WTC11 (cell line): ENCODE measurements around the gene ENTR1. TPM values are rescaled to one million over a fixed set of nuclear protein-coding genes. Genes with fewer than 3 reads are reported as not detected.

ENCODE experiments used
- ATAC-seq: fragments of 200-7000 bp; cut with Tn5 transposase; 2 replicates; pipeline ENCODE4 v1.10.0; 2021; ENCODE audit warnings: mild to moderate bottlenecking, moderate library complexity
- CTCF ChIA-PET: fragments of 300-600 bp; sonication (Branson Sonifier 250); formaldehyde crosslinking; loops from one replicate; lab custom pipeline; 2021; ENCODE audit warnings: antibody characterized with exemption; lab: Charles Lee
- POLR2A ChIA-PET: fragments of 350-600 bp; sonication (Branson Sonifier 250); formaldehyde crosslinking; loops from one replicate; lab custom pipeline; 2021; ENCODE audit warnings: antibody characterized with exemption; lab: Charles Lee
- DNase-seq: peaks from one replicate; pipeline ENCODE4 v3.0.0; 2021; ENCODE audit warnings: low spot score
- H3K27ac Mint-ChIP-seq: 2 replicates; pipeline ENCODE4 v1.8.0; 2021; ENCODE audit warnings: mixed read lengths
- H3K27me3 Mint-ChIP-seq: 2 replicates; pipeline ENCODE4 v1.8.0; 2021; ENCODE audit warnings: low read depth, mild to moderate bottlenecking, moderate library complexity, mixed read lengths
- H3K36me3 Mint-ChIP-seq: 2 replicates; pipeline ENCODE4 v1.8.0; 2021; ENCODE audit warnings: mixed read lengths
- H3K4me1 Mint-ChIP-seq: 2 replicates; pipeline ENCODE4 v1.8.0; 2022; ENCODE audit warnings: mixed read lengths
- H3K4me3 Mint-ChIP-seq: 2 replicates; pipeline ENCODE4 v1.8.0; 2021; ENCODE audit warnings: mild to moderate bottlenecking, moderate library complexity, mixed read lengths
- H3K9me3 Mint-ChIP-seq: 2 replicates; pipeline ENCODE4 v1.8.0; 2021; ENCODE audit warnings: mixed read lengths
- FOXP1 ChIP-seq: sonication (generic); formaldehyde crosslinking; IDR thresholded peaks from 2 replicates; pipeline ENCODE4 v1.8.0; 2022; ENCODE audit warnings: missing genetic modification reagents, mild to moderate bottlenecking, moderate library complexity, borderline replicate concordance
- IRF2 ChIP-seq: sonication (generic); formaldehyde crosslinking; IDR thresholded peaks from 2 replicates; pipeline ENCODE4 v1.8.0; 2022; ENCODE audit warnings: low read depth, missing genetic modification reagents, borderline replicate concordance
- NFATC4 ChIP-seq: fragments of 250-450 bp; sonication (Bioruptor Pico); IDR thresholded peaks from 2 replicates; pipeline ENCODE4 v1.9.0; 2021; ENCODE audit warnings: mild to moderate bottlenecking
- NFYB ChIP-seq: sonication (generic); formaldehyde crosslinking; conservative IDR thresholded peaks from 2 replicates; pipeline ENCODE4 v1.8.0; 2022; ENCODE audit warnings: low read depth, missing genetic modification reagents
- SOX15 ChIP-seq: fragments of 250-450 bp; sonication (Bioruptor Pico); IDR thresholded peaks from 2 replicates; pipeline ENCODE4 v1.9.0; 2021; ENCODE audit warnings: mild to moderate bottlenecking
- TEAD4 ChIP-seq: sonication (generic); formaldehyde crosslinking; IDR thresholded peaks from 2 replicates; pipeline ENCODE4 v1.8.0; 2022; ENCODE audit warnings: mild to moderate bottlenecking, missing genetic modification reagents
- TP53 ChIP-seq: sonication (generic); formaldehyde crosslinking; IDR thresholded peaks from 2 replicates; pipeline ENCODE4 v1.8.1; 2023; ENCODE audit warnings: mild to moderate bottlenecking, missing genetic modification reagents
- ZNF232 ChIP-seq: sonication (generic); formaldehyde crosslinking; IDR thresholded peaks from 2 replicates; pipeline ENCODE4 v1.8.0; 2022; ENCODE audit warnings: mild to moderate bottlenecking, missing genetic modification reagents
- ZNF396 ChIP-seq: fragments of 250-450 bp; sonication (Bioruptor Pico); IDR thresholded peaks from 2 replicates; pipeline ENCODE4 v1.8.0; 2021; ENCODE audit warnings: mild to moderate bottlenecking, moderate library complexity, borderline replicate concordance
- ZNF423 ChIP-seq: fragments of 250-450 bp; sonication (Bioruptor Pico); IDR thresholded peaks from 2 replicates; pipeline ENCODE4 v2.1.2; 2022; ENCODE audit warnings: mild to moderate bottlenecking, moderate library complexity
- total RNA-seq: library from RNA; stranded (reverse); gene quantifications from 3 replicates; pipeline ENCODE4 v1.2.3, GENCODE V29; 2021
- TF ChIP-seq, protein P1 (sequence below): sonication (generic); formaldehyde crosslinking; IDR thresholded peaks from 2 replicates; pipeline ENCODE4 v1.8.1; 2022; ENCODE audit warnings: mild to moderate bottlenecking, moderate library complexity, missing genetic modification reagents
- TF ChIP-seq, protein P2 (sequence below): sonication (generic); formaldehyde crosslinking; IDR thresholded peaks from 2 replicates; pipeline ENCODE4 v1.8.0; 2023; ENCODE audit warnings: mild to moderate bottlenecking, missing genetic modification reagents
- TF ChIP-seq, protein P3 (sequence below): sonication (generic); formaldehyde crosslinking; IDR thresholded peaks from 2 replicates; pipeline ENCODE4 v1.8.1; 2022; ENCODE audit warnings: low read depth, mild to moderate bottlenecking, moderate library complexity, missing genetic modification reagents, borderline replicate concordance
- TF ChIP-seq, protein P4 (sequence below): sonication (generic); formaldehyde crosslinking; IDR thresholded peaks from 2 replicates; pipeline ENCODE4 v1.8.0; 2023; ENCODE audit warnings: missing genetic modification reagents, mild to moderate bottlenecking, borderline replicate concordance
- TF ChIP-seq, protein P5 (sequence below): sonication (generic); formaldehyde crosslinking; conservative IDR thresholded peaks from 2 replicates; pipeline ENCODE4 v1.8.1; 2022; ENCODE audit warnings: mild to moderate bottlenecking, missing genetic modification reagents

Gene ENTR1
- total RNA-seq, 1 experiment from 2014 or later, result 140 TPM

DNA sequence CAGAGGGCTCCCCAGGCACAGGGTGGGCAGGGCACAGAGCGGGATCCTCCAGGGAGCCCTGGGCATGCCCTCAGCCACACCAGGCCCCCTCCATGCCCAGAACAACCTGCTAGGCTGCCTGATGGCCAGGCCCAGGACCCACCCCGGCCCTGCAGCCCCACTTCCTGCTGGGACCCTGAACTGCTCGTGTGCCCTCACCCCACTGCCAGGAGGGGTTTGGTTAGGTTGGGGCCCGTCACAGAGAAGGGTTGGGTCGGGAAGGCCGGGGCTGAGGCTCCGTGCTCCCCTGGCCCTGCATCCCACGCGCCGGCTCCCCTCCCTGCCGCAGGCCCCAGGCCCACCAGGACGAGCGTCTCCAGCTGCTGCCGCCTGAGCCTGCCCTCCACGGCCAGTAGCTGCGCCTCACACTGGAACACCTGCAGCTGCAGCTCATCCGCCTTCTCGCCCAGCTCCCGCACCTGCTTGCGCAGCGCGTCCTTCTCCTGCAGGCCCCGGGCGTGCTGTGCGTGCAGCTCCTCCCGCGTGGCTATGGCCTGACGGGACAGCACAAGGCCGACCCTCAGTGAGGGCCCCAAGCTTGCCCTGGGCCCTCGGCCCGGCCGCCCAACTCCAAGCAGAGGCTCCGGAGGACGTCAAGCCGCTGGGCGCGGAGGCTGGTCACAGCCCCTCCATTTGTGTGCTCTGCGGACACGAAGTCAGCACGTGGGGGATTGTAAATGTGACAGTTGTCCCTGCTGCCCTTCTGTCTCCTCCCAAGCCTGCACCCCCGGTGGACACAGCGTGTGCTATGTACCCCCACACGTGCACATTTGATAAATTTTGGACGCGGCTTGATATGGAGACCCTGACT lies 42.9 kb downstream of the ENTR1 start:
- DNase-seq (no peak), ATAC-seq (no peak)
- no peak overlapping the region for H3K4me3 Mint-ChIP-seq
- TF ChIP-seq SOX15 (CRISPR knock-in tag), result no peak
- no peak for TF ChIP-seq NFATC4 (CRISPR knock-in tag)
- TF ChIP-seq TEAD4 (CRISPR knock-in tag), result no peak
- no peak for TF ChIP-seq TP53
- TF ChIP-seq, protein P1, sequence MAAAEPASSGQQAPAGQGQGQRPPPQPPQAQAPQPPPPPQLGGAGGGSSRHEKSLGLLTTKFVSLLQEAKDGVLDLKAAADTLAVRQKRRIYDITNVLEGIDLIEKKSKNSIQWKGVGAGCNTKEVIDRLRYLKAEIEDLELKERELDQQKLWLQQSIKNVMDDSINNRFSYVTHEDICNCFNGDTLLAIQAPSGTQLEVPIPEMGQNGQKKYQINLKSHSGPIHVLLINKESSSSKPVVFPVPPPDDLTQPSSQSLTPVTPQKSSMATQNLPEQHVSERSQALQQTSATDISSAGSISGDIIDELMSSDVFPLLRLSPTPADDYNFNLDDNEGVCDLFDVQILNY (CRISPR knock-in tag), result no peak
- 0 out of 2 replicates have a peak, but pooled peaks have one; percentile 35 for TF ChIP-seq FOXP1 (CRISPR knock-in tag)
- no peak for TF ChIP-seq ZNF423 (CRISPR knock-in tag)
- TF ChIP-seq, protein P2, sequence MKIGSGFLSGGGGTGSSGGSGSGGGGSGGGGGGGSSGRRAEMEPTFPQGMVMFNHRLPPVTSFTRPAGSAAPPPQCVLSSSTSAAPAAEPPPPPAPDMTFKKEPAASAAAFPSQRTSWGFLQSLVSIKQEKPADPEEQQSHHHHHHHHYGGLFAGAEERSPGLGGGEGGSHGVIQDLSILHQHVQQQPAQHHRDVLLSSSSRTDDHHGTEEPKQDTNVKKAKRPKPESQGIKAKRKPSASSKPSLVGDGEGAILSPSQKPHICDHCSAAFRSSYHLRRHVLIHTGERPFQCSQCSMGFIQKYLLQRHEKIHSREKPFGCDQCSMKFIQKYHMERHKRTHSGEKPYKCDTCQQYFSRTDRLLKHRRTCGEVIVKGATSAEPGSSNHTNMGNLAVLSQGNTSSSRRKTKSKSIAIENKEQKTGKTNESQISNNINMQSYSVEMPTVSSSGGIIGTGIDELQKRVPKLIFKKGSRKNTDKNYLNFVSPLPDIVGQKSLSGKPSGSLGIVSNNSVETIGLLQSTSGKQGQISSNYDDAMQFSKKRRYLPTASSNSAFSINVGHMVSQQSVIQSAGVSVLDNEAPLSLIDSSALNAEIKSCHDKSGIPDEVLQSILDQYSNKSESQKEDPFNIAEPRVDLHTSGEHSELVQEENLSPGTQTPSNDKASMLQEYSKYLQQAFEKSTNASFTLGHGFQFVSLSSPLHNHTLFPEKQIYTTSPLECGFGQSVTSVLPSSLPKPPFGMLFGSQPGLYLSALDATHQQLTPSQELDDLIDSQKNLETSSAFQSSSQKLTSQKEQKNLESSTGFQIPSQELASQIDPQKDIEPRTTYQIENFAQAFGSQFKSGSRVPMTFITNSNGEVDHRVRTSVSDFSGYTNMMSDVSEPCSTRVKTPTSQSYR, result no peak
- TF ChIP-seq NFYB, result peak; percentile 24; the same call in 1 of the 2 replicates
- no peak for TF ChIP-seq ZNF396 (CRISPR knock-in tag)
- TF ChIP-seq, protein P3, sequence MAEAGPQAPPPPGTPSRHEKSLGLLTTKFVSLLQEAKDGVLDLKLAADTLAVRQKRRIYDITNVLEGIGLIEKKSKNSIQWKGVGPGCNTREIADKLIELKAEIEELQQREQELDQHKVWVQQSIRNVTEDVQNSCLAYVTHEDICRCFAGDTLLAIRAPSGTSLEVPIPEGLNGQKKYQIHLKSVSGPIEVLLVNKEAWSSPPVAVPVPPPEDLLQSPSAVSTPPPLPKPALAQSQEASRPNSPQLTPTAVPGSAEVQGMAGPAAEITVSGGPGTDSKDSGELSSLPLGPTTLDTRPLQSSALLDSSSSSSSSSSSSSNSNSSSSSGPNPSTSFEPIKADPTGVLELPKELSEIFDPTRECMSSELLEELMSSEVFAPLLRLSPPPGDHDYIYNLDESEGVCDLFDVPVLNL, result no peak
- TF ChIP-seq, protein P4, sequence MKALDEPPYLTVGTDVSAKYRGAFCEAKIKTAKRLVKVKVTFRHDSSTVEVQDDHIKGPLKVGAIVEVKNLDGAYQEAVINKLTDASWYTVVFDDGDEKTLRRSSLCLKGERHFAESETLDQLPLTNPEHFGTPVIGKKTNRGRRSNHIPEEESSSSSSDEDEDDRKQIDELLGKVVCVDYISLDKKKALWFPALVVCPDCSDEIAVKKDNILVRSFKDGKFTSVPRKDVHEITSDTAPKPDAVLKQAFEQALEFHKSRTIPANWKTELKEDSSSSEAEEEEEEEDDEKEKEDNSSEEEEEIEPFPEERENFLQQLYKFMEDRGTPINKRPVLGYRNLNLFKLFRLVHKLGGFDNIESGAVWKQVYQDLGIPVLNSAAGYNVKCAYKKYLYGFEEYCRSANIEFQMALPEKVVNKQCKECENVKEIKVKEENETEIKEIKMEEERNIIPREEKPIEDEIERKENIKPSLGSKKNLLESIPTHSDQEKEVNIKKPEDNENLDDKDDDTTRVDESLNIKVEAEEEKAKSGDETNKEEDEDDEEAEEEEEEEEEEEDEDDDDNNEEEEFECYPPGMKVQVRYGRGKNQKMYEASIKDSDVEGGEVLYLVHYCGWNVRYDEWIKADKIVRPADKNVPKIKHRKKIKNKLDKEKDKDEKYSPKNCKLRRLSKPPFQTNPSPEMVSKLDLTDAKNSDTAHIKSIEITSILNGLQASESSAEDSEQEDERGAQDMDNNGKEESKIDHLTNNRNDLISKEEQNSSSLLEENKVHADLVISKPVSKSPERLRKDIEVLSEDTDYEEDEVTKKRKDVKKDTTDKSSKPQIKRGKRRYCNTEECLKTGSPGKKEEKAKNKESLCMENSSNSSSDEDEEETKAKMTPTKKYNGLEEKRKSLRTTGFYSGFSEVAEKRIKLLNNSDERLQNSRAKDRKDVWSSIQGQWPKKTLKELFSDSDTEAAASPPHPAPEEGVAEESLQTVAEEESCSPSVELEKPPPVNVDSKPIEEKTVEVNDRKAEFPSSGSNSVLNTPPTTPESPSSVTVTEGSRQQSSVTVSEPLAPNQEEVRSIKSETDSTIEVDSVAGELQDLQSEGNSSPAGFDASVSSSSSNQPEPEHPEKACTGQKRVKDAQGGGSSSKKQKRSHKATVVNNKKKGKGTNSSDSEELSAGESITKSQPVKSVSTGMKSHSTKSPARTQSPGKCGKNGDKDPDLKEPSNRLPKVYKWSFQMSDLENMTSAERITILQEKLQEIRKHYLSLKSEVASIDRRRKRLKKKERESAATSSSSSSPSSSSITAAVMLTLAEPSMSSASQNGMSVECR (CRISPR knock-in tag), result no peak
- no peak for TF ChIP-seq ZNF232
- TF ChIP-seq, protein P5, sequence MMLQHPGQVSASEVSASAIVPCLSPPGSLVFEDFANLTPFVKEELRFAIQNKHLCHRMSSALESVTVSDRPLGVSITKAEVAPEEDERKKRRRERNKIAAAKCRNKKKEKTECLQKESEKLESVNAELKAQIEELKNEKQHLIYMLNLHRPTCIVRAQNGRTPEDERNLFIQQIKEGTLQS (CRISPR knock-in tag), result 0 out of 2 replicates have a peak, but pooled peaks have one; percentile 61
- 0 out of 2 replicates have a peak, but pooled peaks have one; percentile 21 for TF ChIP-seq IRF2 (CRISPR knock-in tag)
- H3K27me3 Mint-ChIP-seq, result no peaks in the 10 kb centered on the region
- H3K9me3 Mint-ChIP-seq, result no peaks in the 10 kb centered on the region
- no peaks in the 10 kb centered on the region for H3K36me3 Mint-ChIP-seq
- ChIA-PET POLR2A (no interaction called here), CTCF (interaction anchor here (0.6 to 1.8 kb wide), 4 partner anchors 28 to 78 kb away, joined by 3 to 8 read pairs (median 6); no protein-coding TSS in a partner anchor)
- peak overlapping the region; percentile 19; the same call in 1 of the 2 replicates for H3K27ac Mint-ChIP-seq
- H3K4me1 Mint-ChIP-seq, result peaks cover 4% of the 10 kb centered on the region
